HepG2 (cell line): Measurements from ENCODE around the gene SFTPA2. TPM values are rescaled to one million over a fixed set of nuclear protein-coding genes. Genes with fewer than 3 reads are reported as not detected.
"Not testable (repeated sequence)": the region's sequence is repeated elsewhere in the genome, so short reads cannot be mapped to it uniquely, and the experiment has no call there.

Experiments
- ATAC-seq: fragments of 200-7000 bp; cut with Tn5 transposase; 3 replicates; pipeline ENCODE4 v1.9.1; 2020; ENCODE audit warnings: mild to moderate bottlenecking, moderate library complexity
- BruUV-seq: library from RNA; stranded (reverse); fragments of 400-500 nt; replicated peaks from 2 replicates; lab custom pipeline; 2021; lab: Mats Ljungman, UMichigan
- CTCF ChIA-PET: fragments of 300-600 bp; formaldehyde crosslinking; extraction: SDS; loops from one replicate; lab custom pipeline; 2021; ENCODE audit warnings: low total read pairs, inconsistent platforms, low intra/inter-chr PET ratio; lab: Yijun Ruan, JAX
- POLR2A ChIA-PET: fragments of 350-600 bp; sonication (Branson Sonifier 250); formaldehyde crosslinking; loops from one replicate; lab custom pipeline; 2020; ENCODE audit warnings: antibody characterized with exemption, inconsistent platforms; lab: Yijun Ruan, JAX
- DNase-seq: peaks from one replicate; pipeline ENCODE4 v3.0.0-alpha.2; 2015; ENCODE audit warnings: low spot score
- FAIRE-seq: peaks from 3 replicates; lab custom pipeline; 2011; peaks lifted over from hg19 to GRCh38; lab: Jason Lieb, UNC
- H2AFZ ChIP-seq: one replicate; pipeline ENCODE4 v1.6.1; 2011; ENCODE audit warnings: low read length, inconsistent platforms
- H3K27ac ChIP-seq: fragments of 300-600 bp; 3 replicates; pipeline ENCODE4 v1.8.0; 2011; ENCODE audit warnings: mixed run types, mild to moderate bottlenecking, mixed read lengths, low read length, inconsistent platforms; ENCODE audit not compliant: insufficient read depth; ENCODE audit errors: extremely low read length
- H3K27me3 ChIP-seq, 2 experiments: fragments of 200-600 bp in 1 of 2; 2 replicates in 1 of 2; 3 replicates in 1 of 2; pipeline versions ENCODE4 v1.6.0 to v1.8.0; 2011; ENCODE audit warnings: low read length in 2 of 2, mild to moderate bottlenecking in 2 of 2, moderate library complexity in 2 of 2, inconsistent platforms in 1 of 2; ENCODE audit not compliant: insufficient read depth in 2 of 2, control insufficient read depth in 1 of 2
- H3K36me3 ChIP-seq, 2 experiments: fragments of 200-600 bp in 1 of 2; replicated peaks in 1 of 2; 2 replicates in 1 of 2; 3 replicates in 1 of 2; pipeline versions ENCODE4 v1.5.1 to v1.8.0; 2011; ENCODE audit warnings: low read length in 2 of 2, inconsistent platforms in 1 of 2; ENCODE audit not compliant: insufficient read depth in 2 of 2, control insufficient read depth in 1 of 2
- H3K4me1 ChIP-seq: 2 replicates; pipeline ENCODE4 v1.5.1; 2012; ENCODE audit warnings: low read length, inconsistent platforms; ENCODE audit not compliant: insufficient read depth
- H3K4me2 ChIP-seq: 2 replicates; pipeline ENCODE4 v1.6.0; 2011; ENCODE audit warnings: low read depth, low read length, inconsistent platforms
- H3K4me3 ChIP-seq, 3 experiments: fragments of 200-600 bp in 1 of 3; sonication (generic), shearing (Covaris generic) in 1 of 3; replicated peaks in 1 of 3; 2 replicates each; pipeline ENCODE4 v1.5.1; 2011 to 2016; ENCODE audit warnings: low read length in 3 of 3, inconsistent platforms in 2 of 3, low read depth in 2 of 3, mild to moderate bottlenecking in 2 of 3, control low read depth in 1 of 3, mixed read lengths in 1 of 3; ENCODE audit not compliant: insufficient read depth in 1 of 3
- H3K79me2 ChIP-seq: one replicate; pipeline ENCODE4 v1.6.1; 2011; ENCODE audit warnings: low read length, inconsistent platforms; ENCODE audit not compliant: insufficient read depth
- H3K9ac ChIP-seq: 2 replicates; pipeline ENCODE4 v1.6.0; 2011; ENCODE audit warnings: mild to moderate bottlenecking, low read depth, low read length, inconsistent platforms; ENCODE audit not compliant: insufficient read depth
- H3K9me3 ChIP-seq: 2 replicates; pipeline ENCODE4 v1.5.1; 2012; ENCODE audit warnings: mild to moderate bottlenecking, low read length
- H4K20me1 ChIP-seq: 2 replicates; pipeline ENCODE4 v1.6.0; 2011; ENCODE audit warnings: inconsistent platforms, mild to moderate bottlenecking, low read length, moderate library complexity; ENCODE audit not compliant: insufficient read depth
- E2F1 ChIP-seq: sonication (generic); formaldehyde crosslinking; IDR thresholded peaks from 2 replicates; pipeline ENCODE4 v1.5.0; 2020; ENCODE audit warnings: missing genetic modification reagents
- FIP1L1 ChIP-seq: fragments of 200-400 bp; formaldehyde crosslinking; IDR thresholded peaks from 2 replicates; pipeline ENCODE4 v1.6.1; 2018; ENCODE audit warnings: low read depth, mild to moderate bottlenecking, low read length, moderate library complexity, borderline replicate concordance; ENCODE audit not compliant: insufficient read depth
- KDM2A ChIP-seq: sonication (generic); formaldehyde crosslinking; IDR thresholded peaks from 2 replicates; pipeline ENCODE4 v1.4.0; 2020; ENCODE audit warnings: low read depth, missing genetic modification reagents, borderline replicate concordance
- KDM6A ChIP-seq: IDR thresholded peaks from 2 replicates; pipeline ENCODE4 v1.6.1; 2016; ENCODE audit warnings: low read depth
- MEF2D ChIP-seq: sonication (generic); formaldehyde crosslinking; IDR thresholded peaks from 2 replicates; pipeline ENCODE4 v1.5.1; 2020; ENCODE audit warnings: mild to moderate bottlenecking, missing genetic modification reagents
- PBX3 ChIP-seq: sonication (generic); formaldehyde crosslinking; IDR thresholded peaks from 2 replicates; pipeline ENCODE4 v1.8.1; 2023; ENCODE audit warnings: missing genetic modification reagents, inconsistent platforms, borderline replicate concordance
- RBAK ChIP-seq: sonication (generic); formaldehyde crosslinking; IDR thresholded peaks from 2 replicates; pipeline ENCODE4 v1.5.1; 2020; ENCODE audit warnings: mild to moderate bottlenecking, missing genetic modification reagents
- TBP ChIP-seq: sonication (generic); formaldehyde crosslinking; IDR thresholded peaks from 2 replicates; pipeline ENCODE4 v1.5.0; 2020; ENCODE audit warnings: missing genetic modification reagents
- U2AF1 ChIP-seq: fragments of 200-400 bp; formaldehyde crosslinking; optimal IDR thresholded peaks from 2 replicates; pipeline ENCODE3; 2017; ENCODE audit warnings: mild to moderate bottlenecking, low read depth, low read length
- ZFP82 ChIP-seq: sonication (generic); formaldehyde crosslinking; IDR thresholded peaks from 2 replicates; pipeline ENCODE4 v1.5.1; 2020; ENCODE audit warnings: mild to moderate bottlenecking, missing genetic modification reagents, borderline replicate concordance
- ZNF205 ChIP-seq: IDR thresholded peaks from 2 replicates; pipeline ENCODE4 v1.6.1; 2018; ENCODE audit warnings: missing biosample characterization, missing genetic modification reagents
- ZNF639 ChIP-seq: conservative IDR thresholded peaks from 2 replicates; pipeline ENCODE4 v1.6.1; 2018; ENCODE audit warnings: missing genetic modification reagents
- WGBS: methylation state at CpG from one replicate; pipeline ENCODE4 v1.1.6; 2017; ENCODE audit warnings: low lambda C conversion rate; 5-methylcytosine and 5-hydroxymethylcytosine counted together
- in situ Hi-C: cut with HindIII; loops from 2 replicates; pipeline ENCODE4 v1.10.0; 2017; ENCODE audit warnings: low pct_unique_long_range_greater_than_20kb; ENCODE audit not compliant: extremely low pct_ligation_motif_present
- intact Hi-C: fragments of 100-400 bp; cut with micrococcal nuclease; formaldehyde crosslinking; loops from one replicate; pipeline ENCODE4 v1.10.0; 2022; ENCODE audit not compliant: unreplicated experiment
- polyA plus RNA-seq, 8 experiments: library from polyadenylated mRNA; depleted of rRNA in 3 of 8; stranded (reverse) in 7 of 8; unstranded in 1 of 8; fragments of >200 nt; fragmentation: Illumina TruSeq in 4 of 8; extraction: Trizol in 4 of 8; gene quantifications; 2 replicates each; pipeline versions ENCODE4 v1.2.1 to v1.2.3, GENCODE V29; 2011 to 2016; ENCODE audit warnings: low read depth in 4 of 8, missing spikeins in 1 of 8, mixed read lengths in 1 of 8; ENCODE audit not compliant: insufficient read depth in 1 of 8
- total RNA-seq, 5 experiments: library from RNA; depleted of rRNA; stranded (reverse); fragments of >200 nt; fragmentation: Illumina TruSeq; extraction: Trizol; gene quantifications; 2 replicates each; pipeline ENCODE4 v1.2.3, GENCODE V29; 2016; ENCODE audit warnings: low read depth in 1 of 5

Gene SFTPA2
- total and polyA plus RNA-seq, 2 of the 13 experiments (the other 11 are each of a cell fraction or from before 2014, with no cell fraction given), result 0.04 TPM; not detected in 1

- POLR2A ChIA-PET, result no interaction called here
These were observed 481 bp downstream of the SFTPA2 start for GRCh38 chr10:79559726-79560125.

GRCh38 chr10:79556961-79557360, 3.2 kb downstream of the SFTPA2 start:
- H3K9ac ChIP-seq, CTCF ChIA-PET, POLR2A ChIA-PET, intact Hi-C loops, H2AFZ ChIP-seq, FAIRE-seq, H4K20me1 ChIP-seq, BruUV-seq, H3K4me3 ChIP-seq, DNase-seq, H3K27ac ChIP-seq, H3K79me2 ChIP-seq, ATAC-seq, H3K9me3 ChIP-seq, H3K36me3 ChIP-seq, H3K4me1 ChIP-seq, H3K4me2 ChIP-seq: not testable (repeated sequence)
- 14% methylated on average over 1 of the region's 3 CpGs for WGBS
- in situ Hi-C loops, result loop anchor here (25.0 kb wide), 1 partner anchor 380 kb away; the partner anchor contains the start of gene SFTPD
- H3K27me3 ChIP-seq, result peaks cover 1 to 37% of the 10 kb centered on the region in 2 experiments

More at GRCh38 chr10:79559726-79560125, 481 bp downstream of the SFTPA2 start:
- no peaks in the 10 kb centered on the region for H3K36me3 ChIP-seq
- DNase-seq, result no peak
- WGBS, result 0% methylated on average over 2 of the region's 2 CpGs
- no peaks in the 10 kb centered on the region for H3K79me2 ChIP-seq
- in situ Hi-C loops (loop anchor here (25.0 kb wide), 1 partner anchor 378 kb away; the partner anchor contains the start of gene SFTPD), intact Hi-C loops (no loop called here)
- no TSS peak for BruUV-seq
- peaks cover 1 to 34% of the 10 kb centered on the region in 2 experiments for H3K27me3 ChIP-seq
- no peak for FAIRE-seq
- TF ChIP-seq TBP (no peak), FIP1L1 (no peak), RBAK (no peak), KDM6A (CRISPR knock-in tag) (no peak), ZNF639 (no peak), KDM2A (CRISPR knock-in tag) (no peak), PBX3 (no peak), U2AF1 (no peak), MEF2D (CRISPR knock-in tag) (no peak), ZFP82 (CRISPR knock-in tag) (no peak), ZNF205 (CRISPR knock-in tag) (no peak), E2F1 (CRISPR knock-in tag) (no peak)
- H3K27ac ChIP-seq, result no peak overlapping the region
- H3K4me3 ChIP-seq, result no peak overlapping the region
- no peak overlapping the region for H3K9ac ChIP-seq
- no peak overlapping the region for H3K4me2 ChIP-seq
- H3K4me1 ChIP-seq, result peaks cover 9% of the 10 kb centered on the region; the same call in 1 of the 2 replicates
- CTCF ChIA-PET, result no interaction called here
- no peaks in the 10 kb centered on the region for H4K20me1 ChIP-seq
- H2AFZ ChIP-seq, result no peak overlapping the region
- ATAC-seq, result no peak
- H3K9me3 ChIP-seq, result no peaks in the 10 kb centered on the region
